ENCODE measurements around the gene PRKD1. TPM values are rescaled to one million over a fixed set of nuclear protein-coding genes. Genes with fewer than 3 reads are reported as not detected.

The PRKD1 gene
- total RNA-seq, 1 donor from 2014 or later: 0.54 TPM

- peaks cover 7% of the 10 kb centered on the region for H3K4me1 Mint-ChIP-seq (ENCODE audit: low read depth, unreplicated experiment)
- DNase-seq: no peak
- H3K27me3 Mint-ChIP-seq (ENCODE audit: unreplicated experiment): peaks cover 4% of the 10 kb centered on the region
- no peak overlapping the region for H3K27ac Mint-ChIP-seq (ENCODE audit: unreplicated experiment)
- no peak for TF ChIP-seq CTCF (IDR thresholded peaks at IDR 0.05; ENCODE audit: partially characterized antibody, unreplicated experiment)
- no peaks in the 10 kb centered on the region for H3K9me3 Mint-ChIP-seq (ENCODE audit: unreplicated experiment)
- no peak overlapping the region for H3K4me3 Mint-ChIP-seq (ENCODE audit: unreplicated experiment)
- H3K36me3 Mint-ChIP-seq (ENCODE audit: unreplicated experiment): no peaks in the 10 kb centered on the region
These were observed 185.7 kb downstream of the PRKD1 start for GRCh38 chr14:29741909-29742401.

- no peak overlapping the region for H3K4me3 Mint-ChIP-seq (ENCODE audit: unreplicated experiment)
- no peak for DNase-seq
- TF ChIP-seq CTCF (IDR thresholded peaks at IDR 0.05; ENCODE audit: partially characterized antibody, unreplicated experiment): no peak
- no peak overlapping the region for H3K27ac Mint-ChIP-seq (ENCODE audit: unreplicated experiment)
- peaks cover 4% of the 10 kb centered on the region for H3K27me3 Mint-ChIP-seq (ENCODE audit: unreplicated experiment)
- no peaks in the 10 kb centered on the region for H3K36me3 Mint-ChIP-seq (ENCODE audit: unreplicated experiment)
- peaks cover 7% of the 10 kb centered on the region for H3K4me1 Mint-ChIP-seq (ENCODE audit: low read depth, unreplicated experiment)
- H3K9me3 Mint-ChIP-seq (ENCODE audit: unreplicated experiment): no peaks in the 10 kb centered on the region
These were observed 187.2 kb downstream of the PRKD1 start for GRCh38 chr14:29740491-29740890.

- Mint-ChIP-seq H3K36me3 (ENCODE audit: unreplicated experiment) (no peaks in the 10 kb centered on the region), H3K27me3 (ENCODE audit: unreplicated experiment) (peaks cover 4% of the 10 kb centered on the region), H3K4me1 (ENCODE audit: low read depth, unreplicated experiment) (peaks cover 7% of the 10 kb centered on the region), H3K4me3 (ENCODE audit: unreplicated experiment) (no peak overlapping the region), H3K27ac (ENCODE audit: unreplicated experiment) (no peak overlapping the region), H3K9me3 (ENCODE audit: unreplicated experiment) (no peaks in the 10 kb centered on the region)
- TF ChIP-seq CTCF (IDR thresholded peaks at IDR 0.05; ENCODE audit: partially characterized antibody, unreplicated experiment): no peak
- DNase-seq: no peak
These were observed 188.7 kb downstream of the PRKD1 start for GRCh38 chr14:29738950-29739349.

- H3K27ac Mint-ChIP-seq (ENCODE audit: unreplicated experiment): no peak overlapping the region
These were observed 189.6 kb downstream of the PRKD1 start for GRCh38 chr14:29738056-29738455.

GRCh38 chr14:29735459-29735858 is 192.2 kb downstream of the PRKD1 start:
- no peaks in the 10 kb centered on the region for H3K4me1 Mint-ChIP-seq (ENCODE audit: low read depth, unreplicated experiment)
- H3K4me3 Mint-ChIP-seq (ENCODE audit: unreplicated experiment): no peak overlapping the region
- no peak for DNase-seq
- TF ChIP-seq CTCF (IDR thresholded peaks at IDR 0.05; ENCODE audit: partially characterized antibody, unreplicated experiment): no peak
- H3K27ac Mint-ChIP-seq (ENCODE audit: unreplicated experiment): no peak overlapping the region
- H3K27me3 Mint-ChIP-seq (ENCODE audit: unreplicated experiment): no peaks in the 10 kb centered on the region
- H3K36me3 Mint-ChIP-seq (ENCODE audit: unreplicated experiment): no peaks in the 10 kb centered on the region
- H3K9me3 Mint-ChIP-seq (ENCODE audit: unreplicated experiment): no peaks in the 10 kb centered on the region

More at GRCh38 chr14:29738056-29738455, 189.6 kb downstream of the PRKD1 start:
- H3K27me3 Mint-ChIP-seq (ENCODE audit: unreplicated experiment): no peaks in the 10 kb centered on the region
- H3K4me3 Mint-ChIP-seq (ENCODE audit: unreplicated experiment): no peak overlapping the region
- DNase-seq: no peak
- no peak for TF ChIP-seq CTCF (IDR thresholded peaks at IDR 0.05; ENCODE audit: partially characterized antibody, unreplicated experiment)
- H3K9me3 Mint-ChIP-seq (ENCODE audit: unreplicated experiment): no peaks in the 10 kb centered on the region
- H3K4me1 Mint-ChIP-seq (ENCODE audit: low read depth, unreplicated experiment): peaks cover 7% of the 10 kb centered on the region
- H3K36me3 Mint-ChIP-seq (ENCODE audit: unreplicated experiment): no peaks in the 10 kb centered on the region

Measured in glutamatergic neuron (in vitro differentiated cells).